ENCODE results near the gene ALK. TPM values are rescaled to one million over a fixed set of nuclear protein-coding genes. Genes with fewer than 3 reads are reported as not detected.

The ALK gene
- total RNA-seq, 2 donors from 2014 or later, result 0.13 to 0.46 TPM

GRCh38 chr2:29448096-29448688, 473.2 kb downstream of the ALK start:
- TF ChIP-seq CTCF (conservative IDR thresholded peaks at IDR 0.05), result no peak
- H3K27ac ChIP-seq (ENCODE audit: low read depth, low read length), result no peak overlapping the region
- no peak overlapping the region for H3K9ac ChIP-seq (ENCODE audit: extremely low read depth, low read length, poor library complexity, severe bottlenecking)
- no peak overlapping the region for H3K27ac Mint-ChIP-seq
- no peaks in the 10 kb centered on the region for H3K9me3 ChIP-seq (ENCODE audit: control insufficient read depth, low read length)
- H3K9me3 Mint-ChIP-seq, result no peaks in the 10 kb centered on the region
- DNase-seq, result no peak
- H3K36me3 ChIP-seq (ENCODE audit: control insufficient read depth, insufficient read depth, low read length), result no peaks in the 10 kb centered on the region
- no peaks in the 10 kb centered on the region for H3K36me3 Mint-ChIP-seq (ENCODE audit: low read depth)
- peaks cover 4% of the 10 kb centered on the region for H3K27me3 Mint-ChIP-seq (ENCODE audit: insufficient read depth)
- no peaks in the 10 kb centered on the region for H3K4me1 ChIP-seq (ENCODE audit: control insufficient read depth, insufficient read depth, low read length)
- no peaks in the 10 kb centered on the region for H3K27me3 ChIP-seq (ENCODE audit: control insufficient read depth, insufficient read depth, low read length, poor library complexity, severe bottlenecking)
- H3K4me1 Mint-ChIP-seq, result peaks cover 14% of the 10 kb centered on the region
- H3K4me3 ChIP-seq (ENCODE audit: low read length), result no peak overlapping the region
- no peak overlapping the region for H3K4me3 Mint-ChIP-seq
- WGBS, 2 experiments (ENCODE audit: insufficient coverage in 1 of 2, insufficient read length in 1 of 2), result 82 to 86% methylated on average over 2 to 8 of the region's 8 CpGs

DNA sequence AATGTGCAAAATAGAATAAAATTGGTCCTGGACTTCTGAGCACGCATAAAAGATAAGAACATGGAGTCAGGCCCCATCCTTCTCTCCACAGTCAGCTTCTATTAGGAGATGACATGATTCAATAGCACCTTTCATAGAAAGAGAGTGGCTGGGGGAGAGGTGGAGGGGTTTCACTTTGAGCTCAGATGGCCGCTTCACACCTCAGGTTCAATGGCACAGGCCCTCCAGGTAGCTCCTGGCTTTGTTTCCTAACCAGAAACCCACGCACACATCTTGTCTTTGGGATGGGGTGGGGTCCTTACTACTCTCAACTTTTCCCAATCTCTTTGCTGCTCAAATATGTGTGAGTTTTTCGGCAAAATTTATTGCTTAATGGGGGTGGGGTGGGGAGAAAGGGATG, 473.9 kb downstream of the ALK start:
- H3K36me3 Mint-ChIP-seq (ENCODE audit: low read depth), result no peaks in the 10 kb centered on the region
- Histone ChIP-seq H3K9me3 (ENCODE audit: control insufficient read depth, low read length) (no peaks in the 10 kb centered on the region), H3K27me3 (ENCODE audit: control insufficient read depth, insufficient read depth, low read length, poor library complexity, severe bottlenecking) (no peaks in the 10 kb centered on the region), H3K4me1 (ENCODE audit: control insufficient read depth, insufficient read depth, low read length) (no peaks in the 10 kb centered on the region), H3K9ac (ENCODE audit: extremely low read depth, low read length, poor library complexity, severe bottlenecking) (no peak overlapping the region), H3K4me3 (ENCODE audit: low read length) (no peak overlapping the region), H3K27ac (ENCODE audit: low read depth, low read length) (no peak overlapping the region), H3K36me3 (ENCODE audit: control insufficient read depth, insufficient read depth, low read length) (no peaks in the 10 kb centered on the region)
- no peak for DNase-seq
- TF ChIP-seq CTCF (conservative IDR thresholded peaks at IDR 0.05), result no peak
- no peak overlapping the region for H3K27ac Mint-ChIP-seq
- H3K27me3 Mint-ChIP-seq (ENCODE audit: insufficient read depth), result peaks cover 4% of the 10 kb centered on the region
- H3K4me3 Mint-ChIP-seq, result no peak overlapping the region
- 80 to 100% methylated on average over 1 to 4 of the region's 4 CpGs for WGBS, 2 experiments (ENCODE audit: insufficient coverage in 1 of 2, insufficient read length in 1 of 2)
- H3K9me3 Mint-ChIP-seq, result no peaks in the 10 kb centered on the region
- H3K4me1 Mint-ChIP-seq, result peaks cover 14% of the 10 kb centered on the region

DNA sequence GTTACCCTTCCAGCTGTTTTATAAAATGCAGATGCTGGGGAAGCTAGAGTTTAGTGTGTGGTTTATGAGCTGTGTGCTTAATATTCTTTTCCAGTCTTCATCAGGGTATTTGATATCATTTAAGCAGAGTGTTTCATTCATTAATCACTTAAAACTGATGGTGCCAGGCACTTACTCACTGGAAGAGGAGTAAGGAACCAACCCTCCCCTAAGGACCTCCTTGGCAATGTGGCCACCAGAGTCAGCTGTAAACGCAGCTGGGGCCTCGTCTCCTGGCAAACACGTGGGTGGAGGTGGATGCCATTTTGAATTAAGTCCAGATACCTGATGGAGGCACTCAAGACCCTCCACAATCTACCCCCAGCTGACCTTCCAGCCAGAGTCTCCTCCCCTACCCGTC, 474.5 kb downstream of the ALK start:
- peaks cover 4% of the 10 kb centered on the region for H3K27me3 Mint-ChIP-seq (ENCODE audit: insufficient read depth)
- no peaks in the 10 kb centered on the region for H3K9me3 Mint-ChIP-seq
- WGBS, 2 experiments (ENCODE audit: insufficient coverage in 1 of 2, insufficient read length in 1 of 2), result 91 to 92% methylated on average over 2 to 4 of the region's 4 CpGs
- no peak for DNase-seq
- Histone ChIP-seq H3K27ac (ENCODE audit: low read depth, low read length) (no peak overlapping the region), H3K27me3 (ENCODE audit: control insufficient read depth, insufficient read depth, low read length, poor library complexity, severe bottlenecking) (no peaks in the 10 kb centered on the region), H3K4me1 (ENCODE audit: control insufficient read depth, insufficient read depth, low read length) (no peaks in the 10 kb centered on the region), H3K4me3 (ENCODE audit: low read length) (no peak overlapping the region), H3K9me3 (ENCODE audit: control insufficient read depth, low read length) (no peaks in the 10 kb centered on the region), H3K9ac (ENCODE audit: extremely low read depth, low read length, poor library complexity, severe bottlenecking) (no peak overlapping the region), H3K36me3 (ENCODE audit: control insufficient read depth, insufficient read depth, low read length) (no peaks in the 10 kb centered on the region)
- no peak overlapping the region for H3K4me3 Mint-ChIP-seq
- H3K36me3 Mint-ChIP-seq (ENCODE audit: low read depth), result no peaks in the 10 kb centered on the region
- no peak for TF ChIP-seq CTCF (conservative IDR thresholded peaks at IDR 0.05)
- no peak overlapping the region for H3K27ac Mint-ChIP-seq
- peaks cover 14% of the 10 kb centered on the region for H3K4me1 Mint-ChIP-seq
